22Rv1 (cell line): ENCODE data around the gene KLHL2.

Experiments
- ZFX ChIP-seq: fragments of 450-650 bp; IDR thresholded peaks from 2 replicates; pipeline ENCODE4 v1.6.1; 2017; ENCODE audit warnings: antibody characterized with exemption, borderline replicate concordance
- TF ChIP-seq, protein P1 (sequence below): fragments of 450-650 bp; IDR thresholded peaks from 2 replicates; pipeline ENCODE4 v1.5.1; 2017; ENCODE audit warnings: mild to moderate bottlenecking

DNA sequence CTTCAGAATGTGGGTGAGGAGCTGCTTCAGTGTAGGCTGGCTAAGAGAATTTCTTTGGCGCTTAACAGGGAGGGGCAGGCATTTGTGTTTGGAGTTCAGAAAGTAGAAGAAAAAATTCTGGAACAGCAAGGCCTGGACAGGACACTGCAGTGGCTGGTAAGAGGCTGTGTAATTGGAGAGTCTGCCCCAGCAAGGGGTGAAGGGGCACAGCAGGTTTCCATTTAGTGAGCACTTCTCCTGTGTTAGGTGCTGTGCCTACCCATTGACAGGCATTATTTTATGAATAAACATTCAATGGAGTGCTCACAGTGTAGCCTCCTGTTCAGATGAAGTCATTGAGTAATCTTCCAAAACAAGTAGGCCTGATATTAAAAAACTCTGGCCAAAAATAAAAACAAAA is 160.8 kb downstream of the KLHL2 start:
- TF ChIP-seq, protein P1, sequence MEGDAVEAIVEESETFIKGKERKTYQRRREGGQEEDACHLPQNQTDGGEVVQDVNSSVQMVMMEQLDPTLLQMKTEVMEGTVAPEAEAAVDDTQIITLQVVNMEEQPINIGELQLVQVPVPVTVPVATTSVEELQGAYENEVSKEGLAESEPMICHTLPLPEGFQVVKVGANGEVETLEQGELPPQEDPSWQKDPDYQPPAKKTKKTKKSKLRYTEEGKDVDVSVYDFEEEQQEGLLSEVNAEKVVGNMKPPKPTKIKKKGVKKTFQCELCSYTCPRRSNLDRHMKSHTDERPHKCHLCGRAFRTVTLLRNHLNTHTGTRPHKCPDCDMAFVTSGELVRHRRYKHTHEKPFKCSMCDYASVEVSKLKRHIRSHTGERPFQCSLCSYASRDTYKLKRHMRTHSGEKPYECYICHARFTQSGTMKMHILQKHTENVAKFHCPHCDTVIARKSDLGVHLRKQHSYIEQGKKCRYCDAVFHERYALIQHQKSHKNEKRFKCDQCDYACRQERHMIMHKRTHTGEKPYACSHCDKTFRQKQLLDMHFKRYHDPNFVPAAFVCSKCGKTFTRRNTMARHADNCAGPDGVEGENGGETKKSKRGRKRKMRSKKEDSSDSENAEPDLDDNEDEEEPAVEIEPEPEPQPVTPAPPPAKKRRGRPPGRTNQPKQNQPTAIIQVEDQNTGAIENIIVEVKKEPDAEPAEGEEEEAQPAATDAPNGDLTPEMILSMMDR: no peak
- no peak for TF ChIP-seq ZFX
